Dedifferentiated amniotic fluid mesenchymal stem cell (primary cell): Measurements from ENCODE around the gene G3BP2.
"Not testable (repeated sequence)": the region's sequence is repeated elsewhere in the genome, so short reads cannot be mapped to it uniquely, and the experiment has no call there.

Experiments
- DNase-seq: peaks from one replicate; pipeline ENCODE4 v3.0.0-alpha.2; 2016; ENCODE audit errors: extremely low spot score

The G3BP2 gene

DNA sequence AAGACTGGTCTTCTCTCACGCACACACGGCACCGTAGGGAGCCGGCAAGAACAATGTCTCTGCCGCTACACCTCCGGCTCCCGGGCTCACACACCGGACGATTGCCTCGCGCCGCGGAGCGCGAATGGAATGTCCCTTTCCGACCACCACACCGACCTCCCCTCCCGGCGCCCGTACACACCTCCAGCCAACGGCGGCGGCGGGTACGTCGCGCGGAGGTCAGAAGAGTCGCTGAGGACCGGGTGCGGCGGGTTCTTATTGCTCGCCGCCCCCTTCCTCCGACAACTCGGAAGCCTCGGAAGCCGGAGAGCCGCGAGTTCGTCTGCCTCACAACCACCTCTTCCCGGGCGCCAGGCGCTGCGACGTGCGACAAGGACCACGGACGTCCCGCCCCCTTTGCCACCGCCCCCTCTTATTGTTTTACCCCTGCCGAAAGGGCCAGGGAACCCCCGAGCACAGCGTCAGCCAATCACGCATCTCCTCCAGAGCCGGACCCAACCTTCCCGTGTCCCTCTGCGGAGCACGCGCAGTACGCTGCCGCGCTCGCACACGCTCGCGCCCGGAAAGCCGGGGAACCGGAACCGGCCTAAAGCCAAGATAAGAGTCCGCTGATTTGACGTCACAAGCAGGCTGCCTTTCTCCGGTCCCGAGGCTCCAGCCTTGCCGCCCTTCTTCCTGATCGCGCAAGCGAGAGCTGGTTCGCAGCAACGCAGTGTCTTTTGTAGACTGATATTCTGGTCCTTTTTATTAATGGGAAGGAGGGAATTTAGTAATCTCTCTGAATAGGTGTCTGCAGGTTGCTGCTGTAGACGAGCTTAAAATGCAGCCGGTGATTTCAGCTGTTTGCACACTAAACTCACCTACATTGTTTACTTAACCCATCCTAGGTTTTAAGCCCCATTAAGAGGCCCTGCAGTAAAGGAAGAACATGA lies at the start of gene G3BP2:
Gene G3BP2, minus strand, starts transcription at position 385 of the 932 bp plus-strand sequence. CDS start 11,386 bp downstream, outside the sequence.
- DNase-seq = peak; percentile 98

DNA sequence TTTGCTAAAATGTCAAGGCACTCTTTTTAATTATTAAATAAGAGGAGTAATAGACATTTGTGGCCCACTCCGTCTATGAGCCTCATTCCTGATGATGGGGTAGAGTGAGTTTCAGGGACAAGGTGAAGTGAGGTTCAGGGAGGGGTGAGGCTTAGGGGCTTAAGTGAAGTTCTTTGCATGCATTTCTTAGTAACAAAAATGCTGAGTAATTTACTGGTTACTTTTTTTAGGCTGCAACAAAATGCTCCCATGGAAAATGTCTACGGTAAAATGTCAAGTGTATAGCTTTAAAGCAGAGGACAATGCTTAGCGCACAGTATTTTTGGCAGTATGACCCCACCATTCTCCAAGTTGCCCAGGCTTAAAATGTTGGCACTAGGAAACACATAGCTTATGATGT lies 49.2 kb upstream of the G3BP2 start:
- DNase-seq = no peak

- no peak for DNase-seq
Observed at GRCh38 chr4:75718529-75718928, 45.3 kb upstream of the G3BP2 start.

- DNase-seq = no peak
Observed at GRCh38 chr4:75717408-75717807, 44.2 kb upstream of the G3BP2 start.

DNA sequence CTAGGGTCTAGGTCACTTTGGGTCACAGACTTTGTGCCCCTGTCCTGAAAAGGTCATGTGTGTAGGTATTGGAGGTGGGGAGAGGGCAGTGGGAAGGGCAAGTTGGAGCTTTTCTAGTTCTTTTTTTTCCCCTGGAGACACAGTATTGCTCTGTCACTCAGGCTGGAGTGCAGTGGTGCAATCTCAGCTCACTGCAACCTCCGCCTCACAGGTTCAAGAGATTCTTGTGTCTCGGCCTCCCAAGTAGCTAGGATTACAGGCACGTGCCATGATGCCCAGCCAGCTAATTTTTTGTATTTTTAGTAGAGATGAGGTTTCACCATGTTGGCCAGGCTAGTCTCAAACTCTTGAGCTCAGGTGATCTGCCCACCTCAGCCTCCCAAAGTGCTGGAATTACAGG lies 42.8 kb upstream of the G3BP2 start:
- not testable (repeated sequence) for DNase-seq

- DNase-seq = peak; percentile 47
Observed at GRCh38 chr4:75715105-75715799, 42.0 kb upstream of the G3BP2 start.

DNA sequence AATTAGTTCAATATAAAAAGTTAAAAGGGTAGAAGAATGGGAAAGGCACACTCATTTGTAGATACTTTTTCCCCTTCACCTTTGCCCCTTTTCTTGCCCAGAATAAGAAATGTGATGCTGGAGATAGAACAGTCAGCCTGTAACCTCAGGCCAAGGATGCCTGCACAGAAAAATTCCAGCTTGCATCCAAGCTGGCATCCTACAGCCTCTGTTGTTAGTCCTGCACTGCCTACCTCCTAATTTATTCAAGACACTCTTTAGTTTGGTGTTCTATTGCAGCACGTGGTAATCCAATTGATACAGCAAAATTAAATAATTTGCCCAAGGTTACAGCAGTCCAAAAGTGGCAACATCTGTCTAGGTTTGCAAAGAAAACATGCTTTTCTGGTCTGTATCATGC lies 41.5 kb upstream of the G3BP2 start:
- no peak for DNase-seq

DNA sequence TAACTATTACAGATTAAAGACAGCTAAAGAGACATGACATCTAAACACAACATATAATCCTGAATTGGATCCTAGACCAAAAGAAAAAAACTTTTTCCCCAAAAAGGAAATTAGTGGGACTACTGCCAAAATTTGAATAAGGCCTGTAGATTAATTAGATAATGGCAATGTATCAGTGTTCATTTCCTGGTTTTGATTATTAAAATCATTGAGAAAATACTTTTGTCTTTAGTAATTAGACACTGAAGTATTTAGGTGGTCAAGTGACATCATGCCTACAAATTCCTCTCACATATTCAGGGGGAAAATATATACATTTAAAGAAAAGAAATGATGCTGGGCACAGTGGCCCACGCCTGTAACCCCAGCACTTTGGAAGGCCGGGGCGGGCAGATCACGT lies 40.8 kb upstream of the G3BP2 start:
- no peak for DNase-seq

- DNase-seq = no peak
Observed at GRCh38 chr4:75710246-75710645, 37.0 kb upstream of the G3BP2 start.

DNA sequence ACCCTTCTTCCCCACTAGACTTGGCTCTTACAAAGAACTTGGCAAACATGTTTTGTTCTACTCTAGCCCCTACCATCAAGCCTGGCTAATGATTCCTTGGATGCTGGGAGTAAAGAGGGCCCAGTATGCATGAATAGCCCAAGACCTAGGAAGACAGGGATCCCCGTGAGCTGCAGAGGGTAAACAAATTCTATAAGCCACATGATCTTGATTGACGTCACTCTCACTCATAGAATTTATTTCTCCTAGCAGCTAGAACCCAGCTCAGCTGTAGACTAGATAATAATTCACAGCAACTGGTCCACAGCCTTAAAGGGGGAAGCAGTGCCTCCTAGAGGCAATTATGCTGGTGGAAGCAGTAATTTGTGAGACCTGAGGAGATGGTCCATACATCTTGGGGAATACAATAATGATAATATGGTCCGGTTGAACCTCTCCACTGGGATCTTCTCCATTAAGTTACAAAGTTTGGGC lies 35.0 kb upstream of the G3BP2 start:
- DNase-seq = no peak

GRCh38 chr4:75705198-75705977 lies 32.2 kb upstream of the G3BP2 start:
- DNase-seq = no peak

DNA sequence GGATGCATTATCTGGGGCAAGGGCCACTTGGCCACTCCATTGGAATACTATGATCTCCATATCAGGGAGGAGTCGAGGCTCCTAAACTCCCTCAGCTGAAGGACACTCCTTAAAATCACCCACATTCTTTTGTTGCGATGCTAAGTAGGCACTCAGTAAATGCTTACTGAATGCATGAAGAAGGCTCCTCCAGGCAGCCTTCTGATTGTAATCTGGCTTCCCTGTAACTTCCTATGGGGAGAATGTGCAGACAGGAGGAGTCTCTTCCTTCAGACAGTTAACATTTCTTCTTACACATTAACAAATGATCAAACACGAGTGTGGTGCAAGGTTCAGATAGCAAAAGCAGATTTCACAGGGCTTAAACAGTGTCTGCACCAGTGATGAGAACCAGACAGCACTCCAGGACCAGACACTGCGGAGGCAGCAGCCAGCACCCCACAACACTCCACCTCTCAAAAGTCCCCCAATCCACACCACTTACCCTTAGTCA lies 29.8 kb upstream of the G3BP2 start:
- no peak for DNase-seq

DNA sequence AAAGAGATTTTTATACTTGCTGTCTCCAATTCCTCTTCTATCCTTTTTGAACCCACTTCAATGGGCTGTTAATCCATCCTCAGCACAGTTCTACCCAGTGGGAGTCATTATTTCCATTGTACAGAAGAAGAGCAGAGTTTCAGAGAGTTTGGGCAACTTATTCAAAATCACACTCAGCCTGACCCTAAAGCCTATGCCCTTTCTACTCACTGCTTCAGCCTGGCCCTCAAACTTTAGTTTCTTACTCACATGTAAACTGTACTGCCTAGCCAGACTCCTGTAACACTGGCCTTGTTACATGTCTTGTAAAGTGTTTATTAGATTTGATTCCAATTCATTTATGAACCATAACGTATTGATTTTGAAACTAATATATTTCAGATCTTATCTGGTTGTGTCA lies 26.1 kb upstream of the G3BP2 start:
- DNase-seq = no peak

- no peak for DNase-seq
Observed at GRCh38 chr4:75698963-75699228, 25.7 kb upstream of the G3BP2 start.

- DNase-seq = no peak
Observed at GRCh38 chr4:75698162-75698962, 25.2 kb upstream of the G3BP2 start.

DNA sequence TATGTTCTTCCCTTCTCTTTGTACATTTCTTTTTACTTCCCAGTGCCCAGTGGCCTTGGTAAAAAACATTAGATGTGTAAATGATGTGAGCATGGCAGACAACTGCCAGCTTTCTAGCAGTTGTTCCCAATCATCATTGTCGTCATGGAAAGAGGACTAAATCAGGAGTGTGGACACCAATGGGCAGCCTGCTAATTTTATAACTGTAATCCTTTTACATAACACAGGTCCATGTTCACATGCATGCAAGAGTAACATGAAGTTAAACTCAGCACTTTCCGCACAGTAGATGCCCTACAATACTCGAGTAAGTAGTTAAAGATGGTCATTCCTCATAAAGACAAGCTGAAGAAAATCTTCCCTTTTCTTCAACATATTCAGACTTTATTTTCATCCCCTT lies 23.4 kb upstream of the G3BP2 start:
- no peak for DNase-seq

DNA sequence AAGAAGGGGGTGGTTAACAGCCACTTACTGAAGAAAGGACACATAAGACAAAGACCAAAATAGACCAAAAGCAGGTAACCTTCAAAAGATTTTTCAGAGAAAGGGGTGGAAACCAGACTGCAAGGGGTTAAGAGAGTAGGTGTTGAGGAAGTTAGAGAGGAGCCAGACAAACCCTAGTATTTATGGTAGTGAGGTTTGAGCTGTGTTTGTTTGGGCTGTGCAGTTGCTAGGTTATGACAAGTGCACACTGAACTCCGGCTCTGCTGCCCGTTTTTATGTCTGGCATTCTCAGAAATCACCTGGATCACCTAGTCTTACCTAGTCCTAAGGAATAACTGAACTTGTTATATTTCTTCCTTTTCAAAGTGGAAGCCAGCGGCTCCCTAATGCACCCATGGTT lies 22.9 kb upstream of the G3BP2 start:
- DNase-seq = no peak

DNA sequence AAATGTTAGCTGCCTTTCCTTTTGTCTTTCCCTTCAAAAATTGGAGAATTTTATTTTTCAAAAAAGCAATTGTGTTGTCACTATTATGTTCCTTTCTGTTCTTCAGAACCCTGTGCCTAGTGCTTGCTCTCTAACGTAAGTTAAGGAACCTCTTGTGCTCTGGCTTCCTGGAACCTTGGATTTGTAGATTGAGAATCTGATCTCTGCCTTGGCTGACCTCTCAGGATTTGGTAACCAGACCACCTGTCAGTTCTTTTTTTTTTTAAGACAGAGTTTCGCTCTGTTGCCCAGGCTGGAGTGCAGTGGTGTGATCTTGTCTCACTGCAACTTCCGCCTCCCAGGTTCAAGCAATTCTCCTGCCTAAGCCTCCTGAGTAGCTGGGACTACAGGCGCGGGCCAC lies 18.9 kb upstream of the G3BP2 start:
- not testable (repeated sequence) for DNase-seq

GRCh38 chr4:75687125-75687524 lies 13.9 kb upstream of the G3BP2 start:
- DNase-seq = not testable (repeated sequence)

GRCh38 chr4:75686346-75686745 lies 13.1 kb upstream of the G3BP2 start:
- DNase-seq = no peak

DNA sequence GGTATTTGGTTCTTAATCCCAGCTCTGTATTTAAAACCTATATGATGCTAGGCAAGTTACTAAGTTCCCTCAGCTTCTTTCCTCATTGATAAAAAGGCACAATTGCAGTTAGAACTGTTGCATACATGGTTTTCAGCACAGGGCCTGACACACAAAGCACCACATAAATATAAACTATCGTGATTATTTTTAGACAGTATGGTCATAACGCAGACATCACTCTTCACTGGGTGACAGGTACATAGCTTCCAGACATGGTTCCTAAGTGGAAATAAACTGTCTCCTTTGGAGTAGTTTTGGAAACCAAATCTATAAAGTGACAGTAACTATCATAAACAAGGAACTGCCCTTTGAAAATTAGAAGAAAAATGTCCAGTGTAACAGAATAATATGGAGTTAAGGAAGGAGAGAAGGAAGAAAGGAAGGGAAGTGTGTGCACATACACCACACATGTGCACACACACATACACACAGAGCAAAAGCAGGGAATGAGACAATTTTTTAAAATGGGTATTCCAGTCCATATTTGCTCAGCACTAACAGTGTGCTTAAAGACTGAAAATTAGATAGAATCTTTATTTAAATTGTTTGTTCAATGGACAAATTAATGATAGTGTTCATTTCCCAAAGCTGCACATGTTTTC lies 12.5 kb upstream of the G3BP2 start:
- no peak for DNase-seq
